Measurements from ENCODE around the gene MYL5.
"Not testable (repeated sequence)": the region's sequence is repeated elsewhere in the genome, so short reads cannot be mapped to it uniquely, and the experiment has no call there.

MYL5 gene

GRCh38 chr4:674172-675035 lies at the start of gene MYL5, which contains the start of gene ATP5ME:
Gene MYL5, plus strand, starts transcription at chr4:674542. Its CDS starts 3,485 bp downstream, at chr4:678027.
Gene ATP5ME, minus strand, starts transcription at chr4:674276. Its CDS starts 29 bp downstream, at chr4:674247.
- peak; percentile 78 to 97 (median 94) for DNase-seq

- no peak for DNase-seq
Observed at GRCh38 chr4:624705-625590, 49.4 kb upstream of the MYL5 start, which contains the start of gene PDE6B. Gene PDE6B, plus strand, starts transcription at chr4:625573. Its CDS starts 54 bp downstream, at chr4:625627.

GRCh38 chr4:625631-626161 lies 48.6 kb upstream of the MYL5 start:
- no peak for DNase-seq

- no peak for DNase-seq
Observed at GRCh38 chr4:626201-627091, 47.9 kb upstream of the MYL5 start.

GRCh38 chr4:627347-628125 lies 46.8 kb upstream of the MYL5 start:
- no peak for DNase-seq

GRCh38 chr4:628311-628741 lies 46.0 kb upstream of the MYL5 start:
- DNase-seq = no peak

GRCh38 chr4:628821-629635 lies 45.3 kb upstream of the MYL5 start:
- no peak for DNase-seq

GRCh38 chr4:629636-629914 lies 44.8 kb upstream of the MYL5 start:
- DNase-seq = no peak

GRCh38 chr4:629915-630641 lies 44.3 kb upstream of the MYL5 start:
- no peak for DNase-seq

- no peak for DNase-seq
Observed at GRCh38 chr4:630656-631055, 43.7 kb upstream of the MYL5 start.

- DNase-seq = no peak
Observed at GRCh38 chr4:632196-632790, 42.0 kb upstream of the MYL5 start.

GRCh38 chr4:632926-633325 lies 41.4 kb upstream of the MYL5 start:
- DNase-seq = no peak

GRCh38 chr4:633406-633805 lies 40.9 kb upstream of the MYL5 start:
- no peak for DNase-seq

GRCh38 chr4:633976-634598 lies 40.3 kb upstream of the MYL5 start:
- DNase-seq = no peak

- DNase-seq = no peak
Observed at GRCh38 chr4:634599-634985, 39.8 kb upstream of the MYL5 start.

GRCh38 chr4:635066-635835 lies 39.1 kb upstream of the MYL5 start:
- DNase-seq = not testable (repeated sequence)
